ENCODE data around the gene UPF2.
A peak's percentile ranks its signal among the peaks of the same experiment; 100 is the strongest.

Gene UPF2

DNA sequence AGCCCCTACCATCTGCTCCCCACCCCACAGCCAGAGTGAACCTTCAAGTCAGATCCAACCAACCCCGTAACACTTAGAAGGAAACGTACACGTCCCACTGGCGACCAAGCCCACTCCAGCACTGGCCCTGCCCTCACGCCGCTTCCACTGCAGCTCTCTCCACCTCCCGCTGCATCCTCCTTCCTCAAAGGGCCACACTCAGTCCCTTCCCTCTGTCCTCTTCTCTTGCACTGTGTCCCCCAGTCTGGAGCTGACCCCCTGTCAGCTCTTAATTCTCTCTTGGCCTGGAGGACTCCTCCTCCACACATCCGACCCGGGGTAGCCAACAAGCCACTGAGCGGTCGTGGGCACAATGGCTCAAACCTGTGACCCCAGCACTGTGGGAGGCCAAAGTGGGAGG lies 133.6 kb downstream of the UPF2 start:
- no peak for DNase-seq (ENCODE audit: low read depth)
- TF ChIP-seq, protein P1, sequence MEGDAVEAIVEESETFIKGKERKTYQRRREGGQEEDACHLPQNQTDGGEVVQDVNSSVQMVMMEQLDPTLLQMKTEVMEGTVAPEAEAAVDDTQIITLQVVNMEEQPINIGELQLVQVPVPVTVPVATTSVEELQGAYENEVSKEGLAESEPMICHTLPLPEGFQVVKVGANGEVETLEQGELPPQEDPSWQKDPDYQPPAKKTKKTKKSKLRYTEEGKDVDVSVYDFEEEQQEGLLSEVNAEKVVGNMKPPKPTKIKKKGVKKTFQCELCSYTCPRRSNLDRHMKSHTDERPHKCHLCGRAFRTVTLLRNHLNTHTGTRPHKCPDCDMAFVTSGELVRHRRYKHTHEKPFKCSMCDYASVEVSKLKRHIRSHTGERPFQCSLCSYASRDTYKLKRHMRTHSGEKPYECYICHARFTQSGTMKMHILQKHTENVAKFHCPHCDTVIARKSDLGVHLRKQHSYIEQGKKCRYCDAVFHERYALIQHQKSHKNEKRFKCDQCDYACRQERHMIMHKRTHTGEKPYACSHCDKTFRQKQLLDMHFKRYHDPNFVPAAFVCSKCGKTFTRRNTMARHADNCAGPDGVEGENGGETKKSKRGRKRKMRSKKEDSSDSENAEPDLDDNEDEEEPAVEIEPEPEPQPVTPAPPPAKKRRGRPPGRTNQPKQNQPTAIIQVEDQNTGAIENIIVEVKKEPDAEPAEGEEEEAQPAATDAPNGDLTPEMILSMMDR (IDR thresholded peaks at IDR 0.05; ENCODE audit: insufficient read depth, low read depth, low read length, missing control alignments): no peak
- no peak overlapping the region for H3K4me3 ChIP-seq (ENCODE audit: low read depth, low read length)

DNA sequence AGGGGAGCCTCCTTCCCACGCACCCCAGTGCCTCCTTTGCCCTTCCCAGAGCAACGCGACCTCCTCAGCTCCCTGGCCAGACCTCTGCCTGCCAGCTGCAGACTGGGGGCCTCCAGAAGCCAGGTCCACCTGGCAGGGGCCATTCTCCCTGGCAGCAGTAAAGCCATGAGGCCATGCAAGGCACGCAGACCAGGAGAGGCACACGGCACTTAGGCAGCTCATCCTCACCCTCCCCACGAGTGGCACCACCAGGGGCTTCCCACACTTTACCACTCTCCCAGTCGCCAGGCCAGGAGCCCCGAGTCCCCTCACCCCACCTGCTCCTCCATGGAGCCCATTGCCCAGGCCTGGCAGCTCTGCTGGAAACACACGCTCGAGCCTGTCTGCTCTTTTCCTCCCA lies 134.1 kb downstream of the UPF2 start:
- no peak for DNase-seq (ENCODE audit: low read depth)
- TF ChIP-seq, protein P1 (IDR thresholded peaks at IDR 0.05; ENCODE audit: insufficient read depth, low read depth, low read length, missing control alignments): no peak
- H3K4me3 ChIP-seq (ENCODE audit: low read depth, low read length): no peak overlapping the region

DNA sequence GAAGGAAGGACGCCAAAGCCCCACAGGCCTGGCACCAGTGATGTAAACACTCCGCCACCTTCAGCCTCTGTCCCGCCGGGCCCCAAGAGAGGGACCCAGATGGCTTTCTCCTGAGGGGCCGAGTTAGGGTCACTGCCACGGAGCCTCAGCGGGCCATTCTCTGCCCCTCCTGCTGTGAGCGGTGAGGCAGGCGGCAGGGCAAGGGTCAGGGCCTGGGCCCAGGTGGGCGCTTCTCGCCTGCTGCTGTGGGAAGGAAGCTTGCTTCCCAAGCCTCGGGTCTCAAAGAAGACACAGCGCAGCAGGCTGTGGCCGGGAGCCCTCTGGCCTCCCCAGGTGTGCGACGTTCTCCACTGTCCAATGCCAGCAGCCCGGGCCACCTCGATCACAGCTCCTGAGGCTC lies 134.7 kb downstream of the UPF2 start:
- TF ChIP-seq, protein P1 (IDR thresholded peaks at IDR 0.05; ENCODE audit: insufficient read depth, low read depth, low read length, missing control alignments): no peak
- H3K4me3 ChIP-seq (ENCODE audit: low read depth, low read length): no peak overlapping the region
- DNase-seq (ENCODE audit: low read depth): no peak

DNA sequence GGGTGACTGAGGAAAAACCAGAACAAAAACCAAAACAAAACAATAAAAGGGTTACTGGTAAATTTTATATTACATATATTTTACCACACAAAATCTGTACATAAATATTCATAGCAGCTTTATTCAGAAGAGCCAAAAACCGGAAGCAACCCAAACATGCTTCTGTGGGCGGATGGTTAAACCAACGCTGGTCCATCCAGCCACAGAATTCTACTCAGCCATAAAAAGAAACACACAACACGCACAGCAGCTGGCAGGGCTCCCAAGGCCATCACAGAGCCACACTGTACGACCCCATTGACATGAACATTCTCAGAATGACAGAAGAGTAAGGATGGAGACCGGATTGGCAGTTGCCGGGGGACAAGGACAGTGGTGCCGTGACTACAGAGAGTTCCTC lies 135.9 kb downstream of the UPF2 start:
- TF ChIP-seq, protein P1 (IDR thresholded peaks at IDR 0.05; ENCODE audit: insufficient read depth, low read depth, low read length, missing control alignments): no peak
- H3K4me3 ChIP-seq (ENCODE audit: low read depth, low read length): no peak overlapping the region
- DNase-seq (ENCODE audit: low read depth): peak; percentile 37

DNA sequence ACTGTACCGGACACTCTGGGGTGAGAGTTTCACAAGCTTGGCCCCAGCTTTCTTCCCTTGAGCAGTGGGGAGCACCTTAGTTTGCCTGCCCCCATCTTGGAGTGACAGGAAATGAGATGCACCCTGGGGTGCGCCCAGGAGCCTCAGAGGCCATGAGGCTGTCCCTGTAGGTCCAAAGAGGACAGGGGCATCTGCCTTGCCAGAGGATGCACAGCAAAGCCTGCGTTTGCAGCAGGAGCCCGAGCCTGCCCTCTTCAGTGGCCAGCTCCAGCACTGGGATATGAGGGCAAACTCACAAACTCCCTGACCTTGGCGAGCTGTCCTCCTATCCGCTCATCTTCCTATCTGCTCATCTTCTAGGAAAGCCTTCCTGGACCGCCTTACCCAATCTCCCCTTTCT lies 140.0 kb downstream of the UPF2 start:
- no peak for DNase-seq (ENCODE audit: low read depth)
- no peak overlapping the region for H3K4me3 ChIP-seq (ENCODE audit: low read depth, low read length)
- TF ChIP-seq, protein P1 (IDR thresholded peaks at IDR 0.05; ENCODE audit: insufficient read depth, low read depth, low read length, missing control alignments): no peak

DNA sequence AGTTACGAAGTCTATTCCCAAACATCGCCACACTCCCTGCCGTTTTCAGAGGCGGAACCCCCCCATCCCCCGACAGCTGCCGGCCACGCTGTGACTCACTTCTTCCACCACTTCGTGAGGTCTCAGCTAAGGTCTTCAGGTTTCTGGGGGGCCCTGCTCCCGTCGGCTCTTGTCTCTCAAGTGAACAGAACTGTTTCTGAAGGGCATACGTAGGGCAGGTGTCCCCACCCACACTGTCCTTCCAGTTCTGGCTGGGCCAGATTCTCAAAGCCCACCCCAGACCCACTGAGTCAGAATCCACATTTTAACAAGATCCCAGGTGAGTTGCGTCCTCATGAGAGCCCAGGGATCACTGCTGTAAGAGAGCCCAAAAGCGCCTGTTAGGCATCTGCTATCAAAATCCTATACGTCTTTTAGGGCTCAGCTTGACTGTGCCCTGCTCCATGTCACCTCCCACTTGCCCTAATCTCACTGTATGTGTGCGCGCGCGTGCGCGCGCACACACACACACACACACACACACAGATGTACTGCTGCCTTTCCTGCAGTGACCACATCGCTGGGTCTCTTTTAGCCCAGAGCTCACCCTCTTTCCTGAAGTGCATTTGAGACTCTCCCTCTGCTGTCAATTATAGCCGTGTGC lies 140.7 kb downstream of the UPF2 start:
- no peak for DNase-seq (ENCODE audit: low read depth)

More for the DNA sequence above, 140.7 kb downstream of the UPF2 start:
- H3K4me3 ChIP-seq (ENCODE audit: low read depth, low read length): no peak overlapping the region
- TF ChIP-seq, protein P1 (IDR thresholded peaks at IDR 0.05; ENCODE audit: insufficient read depth, low read depth, low read length, missing control alignments): no peak

Data from GM12865 (cell line).